Measurements from ENCODE around the gene CNKSR3.

GRCh38 chr6:154411076-154411475 lies 99.4 kb downstream of the CNKSR3 start:
- TF ChIP-seq CTCF (conservative IDR thresholded peaks at IDR 0.05; ENCODE audit: low read depth in 2 of 2) (no peak), EZH2 (IDR thresholded peaks at IDR 0.05; ENCODE audit: low read depth, unreplicated experiment) (no peak), POLR2AphosphoS5 (IDR thresholded peaks at IDR 0.05; ENCODE audit: low read depth) (no peak), JUNB (IDR thresholded peaks at IDR 0.05; ENCODE audit: unreplicated experiment) (no peak), ETS1 (IDR thresholded peaks at IDR 0.05) (no peak), NANOG (IDR thresholded peaks at IDR 0.05; ENCODE audit: borderline replicate concordance) (no peak), CREB1 (CRISPR knock-in tag; IDR thresholded peaks at IDR 0.05; ENCODE audit: low read depth) (no peak), EZH2phosphoT487 (IDR thresholded peaks at IDR 0.05; ENCODE audit: unreplicated experiment) (no peak), STAT1 (IDR thresholded peaks at IDR 0.05; ENCODE audit: unreplicated experiment) (no peak), ZNF114 (CRISPR knock-in tag; IDR thresholded peaks at IDR 0.05) (no peak), REST (IDR thresholded peaks at IDR 0.05; ENCODE audit: unreplicated experiment) (no peak)

All from GM23338 (cell line).